NT2/D1 (cell line): Measurements from ENCODE around the gene CFD.

Experiments used
- YY1 ChIP-seq: IDR thresholded peaks from 2 replicates; pipeline ENCODE4 v1.6.1; 2011; ENCODE audit not compliant: insufficient read length, insufficient read depth
- ZNF274 ChIP-seq: IDR thresholded peaks from 2 replicates; pipeline ENCODE4 v1.6.1; 2011; ENCODE audit warnings: mild to moderate bottlenecking, low read depth, low read length

DNA sequence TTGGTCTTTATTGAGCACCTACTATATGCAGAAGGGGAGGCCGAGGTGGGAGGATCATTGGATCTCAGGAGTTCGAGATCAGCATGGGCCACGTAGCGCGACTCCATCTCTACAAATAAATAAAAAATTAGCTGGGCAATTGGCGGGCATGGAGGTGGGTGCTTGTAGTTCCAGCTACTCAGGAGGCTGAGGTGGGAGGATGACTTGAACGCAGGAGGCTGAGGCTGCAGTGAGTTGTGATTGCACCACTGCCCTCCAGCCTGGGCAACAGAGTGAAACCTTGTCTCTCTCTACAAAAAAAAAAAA, 3.8 kb downstream of the CFD start:
- no peak for TF ChIP-seq ZNF274
- TF ChIP-seq YY1: no peak
